Vagina (tissue), 2 donors: ENCODE data around the gene RXYLT1. TPM values are rescaled to one million over a fixed set of nuclear protein-coding genes. Genes with fewer than 3 reads are reported as not detected.

ENCODE experiments used
- DNase-seq, 2 donors: peaks; one replicate each; pipeline ENCODE4 v3.0.0-alpha.2; 2017; ENCODE audit errors: extremely low spot score in 2 of 2
- H3K27ac ChIP-seq: fragments of 200-600 bp; sonication (generic); one replicate; pipeline ENCODE4 v1.5.1; 2019
- H3K27me3 ChIP-seq: fragments of 200-600 bp; sonication (generic); one replicate; pipeline ENCODE4 v1.5.1; 2019
- H3K36me3 ChIP-seq, 2 donors: fragments of 200-600 bp; sonication (generic); one replicate each; pipeline ENCODE4 v1.5.1; 2017 to 2019
- H3K4me1 ChIP-seq: fragments of 200-600 bp; sonication (generic); one replicate; pipeline ENCODE4 v1.5.1; 2019
- H3K4me3 ChIP-seq, 2 donors: fragments of 200-600 bp; sonication (generic); 1 replicate in 1 of 2; 2 replicates in 1 of 2; pipeline ENCODE4 v1.5.1; 2016 to 2019
- H3K9me3 ChIP-seq: fragments of 200-600 bp; sonication (generic); one replicate; pipeline ENCODE4 v1.5.1; 2019
- POLR2A ChIP-seq, 2 donors: fragments of 450-650 bp; IDR thresholded peaks; one replicate each; pipeline ENCODE4 v1.6.1; 2017; ENCODE audit warnings: antibody characterized with exemption in 2 of 2, mild to moderate bottlenecking in 2 of 2, moderate library complexity in 2 of 2
- POLR2AphosphoS5 ChIP-seq, 2 donors: sonication (generic); formaldehyde crosslinking; IDR thresholded peaks; one replicate each; pipeline ENCODE4 v1.9.0; 2017; ENCODE audit warnings: antibody characterized with exemption in 2 of 2, mild to moderate bottlenecking in 2 of 2, low read depth in 1 of 2; ENCODE audit not compliant: insufficient read depth in 1 of 2
- intact Hi-C: fragments of 100-400 bp; cut with DNase I; formaldehyde crosslinking; loops from one replicate; pipeline ENCODE4 v1.15.1; 2023
- small RNA-seq: library from RNA; depleted of rRNA; stranded (forward); fragments of <200 nt; gene quantifications from one replicate; pipeline ENCODE3, GENCODE V24; 2016
- total RNA-seq: library from RNA; depleted of rRNA; stranded (reverse); fragments of >200 nt; gene quantifications from one replicate; pipeline ENCODE4 v1.2.3, GENCODE V29; 2016
- TF ChIP-seq, protein P1 (sequence below), 3 experiments: fragments of 450-650 bp in 2 of 3; fragments of 200-600 bp in 1 of 3; sonication (generic) in 1 of 3; IDR thresholded peaks; one replicate each; pipeline ENCODE4 v1.5.1; 2017 to 2019; ENCODE audit warnings: antibody characterized with exemption in 3 of 3, mild to moderate bottlenecking in 2 of 3, moderate library complexity in 2 of 3

The RXYLT1 gene
- total RNA-seq, 1 donor from 2014 or later, result 10.1 TPM

DNA sequence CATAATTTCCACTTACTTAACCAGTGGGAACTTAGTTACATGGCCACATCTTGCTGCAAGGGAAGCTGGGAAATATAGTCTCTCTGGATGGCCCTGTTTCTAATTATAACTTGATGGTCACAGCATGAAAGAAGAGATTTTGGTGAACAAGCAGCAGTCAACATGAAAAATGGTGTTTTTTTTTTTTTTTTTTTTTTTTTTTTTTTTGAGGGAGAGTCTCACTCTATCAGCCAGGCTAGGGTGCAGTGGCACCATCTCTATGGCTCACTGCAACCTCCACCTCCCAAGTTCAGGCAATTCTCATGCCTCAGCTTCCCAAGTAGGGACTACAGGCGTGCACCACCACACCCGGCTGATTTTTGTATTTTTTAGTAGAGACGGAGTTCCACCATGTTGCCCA lies 75.6 kb downstream of the RXYLT1 start:
- no peaks in the 10 kb centered on the region for H3K27me3 ChIP-seq
- no peak overlapping the region for H3K27ac ChIP-seq
- H3K4me1 ChIP-seq, result no peaks in the 10 kb centered on the region
- no peak for DNase-seq
- H3K9me3 ChIP-seq, result no peaks in the 10 kb centered on the region
- no peak overlapping the region for H3K4me3 ChIP-seq
- no peak for TF ChIP-seq POLR2A (IDR thresholded peaks at IDR 0.05)
- no peak for TF ChIP-seq POLR2AphosphoS5 (IDR thresholded peaks at IDR 0.05; ENCODE audit: insufficient read depth in 1 of 2, low read depth in 1 of 2)
- TF ChIP-seq, protein P1, sequence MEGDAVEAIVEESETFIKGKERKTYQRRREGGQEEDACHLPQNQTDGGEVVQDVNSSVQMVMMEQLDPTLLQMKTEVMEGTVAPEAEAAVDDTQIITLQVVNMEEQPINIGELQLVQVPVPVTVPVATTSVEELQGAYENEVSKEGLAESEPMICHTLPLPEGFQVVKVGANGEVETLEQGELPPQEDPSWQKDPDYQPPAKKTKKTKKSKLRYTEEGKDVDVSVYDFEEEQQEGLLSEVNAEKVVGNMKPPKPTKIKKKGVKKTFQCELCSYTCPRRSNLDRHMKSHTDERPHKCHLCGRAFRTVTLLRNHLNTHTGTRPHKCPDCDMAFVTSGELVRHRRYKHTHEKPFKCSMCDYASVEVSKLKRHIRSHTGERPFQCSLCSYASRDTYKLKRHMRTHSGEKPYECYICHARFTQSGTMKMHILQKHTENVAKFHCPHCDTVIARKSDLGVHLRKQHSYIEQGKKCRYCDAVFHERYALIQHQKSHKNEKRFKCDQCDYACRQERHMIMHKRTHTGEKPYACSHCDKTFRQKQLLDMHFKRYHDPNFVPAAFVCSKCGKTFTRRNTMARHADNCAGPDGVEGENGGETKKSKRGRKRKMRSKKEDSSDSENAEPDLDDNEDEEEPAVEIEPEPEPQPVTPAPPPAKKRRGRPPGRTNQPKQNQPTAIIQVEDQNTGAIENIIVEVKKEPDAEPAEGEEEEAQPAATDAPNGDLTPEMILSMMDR (IDR thresholded peaks at IDR 0.05), result no peak
- intact Hi-C loops, result no loop called here
- H3K36me3 ChIP-seq, result no peaks in the 10 kb centered on the region

DNA sequence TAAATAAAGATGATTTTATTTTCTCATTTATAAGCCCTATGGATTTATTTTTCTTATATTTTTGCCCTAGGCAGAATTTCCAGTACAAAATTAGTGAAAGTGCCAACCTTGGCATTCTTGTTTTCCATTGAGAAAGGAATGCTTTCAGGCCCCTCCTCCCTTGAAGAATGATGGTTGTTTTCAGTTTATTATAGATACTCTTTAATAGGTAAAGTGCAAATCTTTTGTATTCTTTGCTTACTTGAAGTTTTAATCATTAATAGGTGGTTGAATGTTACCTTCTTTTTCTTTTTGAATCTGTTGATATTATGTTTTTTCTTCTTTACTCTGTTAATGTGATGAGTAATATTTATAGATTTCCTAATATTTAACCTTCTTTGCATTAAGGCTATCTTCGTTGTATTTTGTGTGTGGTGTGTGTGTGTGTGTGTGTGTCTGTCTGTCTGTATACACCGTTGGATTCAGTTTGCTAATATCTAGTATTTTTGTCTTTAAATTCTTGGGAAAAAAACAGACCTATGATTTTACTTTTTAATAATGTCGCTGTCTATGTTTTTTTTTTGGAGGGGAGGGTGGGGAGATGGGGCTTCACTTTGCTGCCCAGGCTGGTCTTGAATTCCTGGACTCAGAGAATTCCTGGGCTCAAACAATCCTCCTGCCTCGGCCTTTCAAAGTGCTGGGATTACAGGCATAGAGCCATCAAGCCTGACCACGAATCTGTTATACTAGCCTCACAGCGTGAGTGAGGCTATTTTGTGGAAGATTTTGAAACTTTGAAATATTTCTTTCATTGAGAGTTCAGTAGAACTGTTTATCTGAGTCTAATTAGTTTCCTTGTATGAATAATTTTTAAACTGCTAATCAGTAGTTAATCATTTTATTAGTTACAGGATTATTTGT lies 78.3 kb downstream of the RXYLT1 start:
- H3K4me3 ChIP-seq, result no peak overlapping the region
- H3K27me3 ChIP-seq, result no peaks in the 10 kb centered on the region
- TF ChIP-seq, protein P1 (IDR thresholded peaks at IDR 0.05), result no peak
- TF ChIP-seq POLR2AphosphoS5 (IDR thresholded peaks at IDR 0.05; ENCODE audit: insufficient read depth in 1 of 2, low read depth in 1 of 2) (no peak), POLR2A (IDR thresholded peaks at IDR 0.05) (no peak)
- no peak for DNase-seq
- no peaks in the 10 kb centered on the region for H3K36me3 ChIP-seq
- intact Hi-C loops, result no loop called here
- H3K4me1 ChIP-seq, result peaks cover 5% of the 10 kb centered on the region
- no peaks in the 10 kb centered on the region for H3K9me3 ChIP-seq
- no peak overlapping the region for H3K27ac ChIP-seq

Small RNAs within 50 kb of the gene (small RNA-seq; reads per million reads assigned to genes)
- gene AC084357.1, result not detected

Other genes starting within 250 kb of the RXYLT1 start
- gene DPY19L2, start 111.4 kb upstream of the RXYLT1 start, total RNA-seq, result 9.6 TPM
- 7.4 TPM for gene SRGAP1, start 64.8 kb downstream of the RXYLT1 start, total RNA-seq